WTC11 (cell line): ENCODE measurements around the gene CSTPP1. TPM values are rescaled to one million over a fixed set of nuclear protein-coding genes. Genes with fewer than 3 reads are reported as not detected.

Experiments used
- ATAC-seq: fragments of 200-7000 bp; cut with Tn5 transposase; 2 replicates; pipeline ENCODE4 v1.10.0; 2021; ENCODE audit warnings: mild to moderate bottlenecking, moderate library complexity
- CTCF ChIA-PET: fragments of 300-600 bp; sonication (Branson Sonifier 250); formaldehyde crosslinking; loops from one replicate; lab custom pipeline; 2021; ENCODE audit warnings: antibody characterized with exemption; lab: Charles Lee
- POLR2A ChIA-PET: fragments of 350-600 bp; sonication (Branson Sonifier 250); formaldehyde crosslinking; loops from one replicate; lab custom pipeline; 2021; ENCODE audit warnings: antibody characterized with exemption; lab: Charles Lee
- DNase-seq: peaks from one replicate; pipeline ENCODE4 v3.0.0; 2021; ENCODE audit warnings: low spot score
- H3K27ac Mint-ChIP-seq: 2 replicates; pipeline ENCODE4 v1.8.0; 2021; ENCODE audit warnings: mixed read lengths
- H3K27me3 Mint-ChIP-seq: 2 replicates; pipeline ENCODE4 v1.8.0; 2021; ENCODE audit warnings: low read depth, mild to moderate bottlenecking, moderate library complexity, mixed read lengths
- H3K36me3 Mint-ChIP-seq: 2 replicates; pipeline ENCODE4 v1.8.0; 2021; ENCODE audit warnings: mixed read lengths
- H3K4me1 Mint-ChIP-seq: 2 replicates; pipeline ENCODE4 v1.8.0; 2022; ENCODE audit warnings: mixed read lengths
- H3K4me3 Mint-ChIP-seq: 2 replicates; pipeline ENCODE4 v1.8.0; 2021; ENCODE audit warnings: mild to moderate bottlenecking, moderate library complexity, mixed read lengths
- H3K9me3 Mint-ChIP-seq: 2 replicates; pipeline ENCODE4 v1.8.0; 2021; ENCODE audit warnings: mixed read lengths
- ATF1 ChIP-seq: sonication (generic); formaldehyde crosslinking; IDR thresholded peaks from 2 replicates; pipeline ENCODE4 v1.8.1; 2023; ENCODE audit warnings: mild to moderate bottlenecking, moderate library complexity, missing genetic modification reagents
- FOXP1 ChIP-seq: sonication (generic); formaldehyde crosslinking; IDR thresholded peaks from 2 replicates; pipeline ENCODE4 v1.8.0; 2022; ENCODE audit warnings: missing genetic modification reagents, mild to moderate bottlenecking, moderate library complexity, borderline replicate concordance
- JAZF1 ChIP-seq: fragments of 250-450 bp; sonication (Bioruptor Pico); IDR thresholded peaks from 2 replicates; pipeline ENCODE4 v1.9.0; 2021; ENCODE audit warnings: moderate library complexity, mild to moderate bottlenecking, inconsistent platforms
- JUN ChIP-seq: sonication (generic); formaldehyde crosslinking; IDR thresholded peaks from 2 replicates; pipeline ENCODE4 v1.8.0; 2023; ENCODE audit warnings: mild to moderate bottlenecking, missing genetic modification reagents
- NFYB ChIP-seq: sonication (generic); formaldehyde crosslinking; conservative IDR thresholded peaks from 2 replicates; pipeline ENCODE4 v1.8.0; 2022; ENCODE audit warnings: low read depth, missing genetic modification reagents
- SOX15 ChIP-seq: fragments of 250-450 bp; sonication (Bioruptor Pico); IDR thresholded peaks from 2 replicates; pipeline ENCODE4 v1.9.0; 2021; ENCODE audit warnings: mild to moderate bottlenecking
- TP53 ChIP-seq: sonication (generic); formaldehyde crosslinking; IDR thresholded peaks from 2 replicates; pipeline ENCODE4 v1.8.1; 2023; ENCODE audit warnings: mild to moderate bottlenecking, missing genetic modification reagents
- ZNF121 ChIP-seq: sonication (generic); formaldehyde crosslinking; IDR thresholded peaks from 2 replicates; pipeline ENCODE4 v1.8.0; 2023; ENCODE audit warnings: missing genetic modification reagents
- ZNF317 ChIP-seq: sonication (generic); formaldehyde crosslinking; IDR thresholded peaks from 2 replicates; pipeline ENCODE4 v1.8.1; 2023; ENCODE audit warnings: low read depth, mild to moderate bottlenecking, moderate library complexity, missing genetic modification reagents, borderline replicate concordance
- ZNF416 ChIP-seq: fragments of 250-450 bp; sonication (Bioruptor Pico); IDR thresholded peaks from 2 replicates; pipeline ENCODE4 v1.9.0; 2021; ENCODE audit warnings: mild to moderate bottlenecking, inconsistent platforms
- total RNA-seq: library from RNA; stranded (reverse); gene quantifications from 3 replicates; pipeline ENCODE4 v1.2.3, GENCODE V29; 2021
- TF ChIP-seq, protein P1 (sequence below): fragments of 250-450 bp; sonication (Bioruptor Pico); IDR thresholded peaks from 2 replicates; pipeline ENCODE4 v1.9.0; 2021; ENCODE audit warnings: mild to moderate bottlenecking, borderline replicate concordance
- TF ChIP-seq, protein P2 (sequence below): fragments of 250-450 bp; sonication (Bioruptor Pico); IDR thresholded peaks from 2 replicates; pipeline ENCODE4 v1.9.0; 2021; ENCODE audit warnings: moderate library complexity, mild to moderate bottlenecking, inconsistent platforms, borderline replicate concordance
- TF ChIP-seq, protein P3 (sequence below): sonication (generic); formaldehyde crosslinking; IDR thresholded peaks from 2 replicates; pipeline ENCODE4 v1.8.0; 2022; ENCODE audit warnings: missing genetic modification reagents
- TF ChIP-seq, protein P4 (sequence below): sonication (generic); formaldehyde crosslinking; IDR thresholded peaks from 2 replicates; pipeline ENCODE4 v1.8.0; 2022; ENCODE audit warnings: mild to moderate bottlenecking, missing genetic modification reagents

The CSTPP1 gene
- total RNA-seq, 1 experiment from 2014 or later, result 23.6 TPM

DNA sequence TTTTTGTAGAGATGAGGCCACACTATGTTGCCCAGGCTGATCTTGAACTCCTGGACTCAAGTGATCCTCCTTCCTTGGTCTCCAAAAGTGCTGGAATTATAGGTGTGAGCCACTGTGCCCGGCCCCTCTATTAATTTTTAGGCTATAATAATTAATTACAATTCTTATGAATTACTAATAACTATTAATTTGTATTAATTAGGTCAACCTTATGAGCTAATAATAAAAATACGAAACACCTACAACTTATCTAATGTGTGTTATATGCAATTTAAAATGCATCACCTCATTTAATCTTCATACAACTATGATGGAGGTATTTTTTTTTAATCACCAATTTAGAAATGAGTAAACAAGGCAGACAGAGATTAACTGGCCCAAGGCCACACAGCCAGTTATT, 44.5 kb upstream of the CSTPP1 start:
- CTCF ChIA-PET, result interaction anchor here (0.8 to 2.3 kb wide), 3 partner anchors 201 to 322 kb away, joined by 3 to 17 read pairs (median 3); no protein-coding TSS in a partner anchor
- no peaks in the 10 kb centered on the region for H3K9me3 Mint-ChIP-seq
- peaks cover 57% of the 10 kb centered on the region for H3K36me3 Mint-ChIP-seq
- ATAC-seq (no peak), DNase-seq (no peak)
- POLR2A ChIA-PET, result no interaction called here
- H3K27ac Mint-ChIP-seq, result no peak overlapping the region
- TF ChIP-seq, protein P1, sequence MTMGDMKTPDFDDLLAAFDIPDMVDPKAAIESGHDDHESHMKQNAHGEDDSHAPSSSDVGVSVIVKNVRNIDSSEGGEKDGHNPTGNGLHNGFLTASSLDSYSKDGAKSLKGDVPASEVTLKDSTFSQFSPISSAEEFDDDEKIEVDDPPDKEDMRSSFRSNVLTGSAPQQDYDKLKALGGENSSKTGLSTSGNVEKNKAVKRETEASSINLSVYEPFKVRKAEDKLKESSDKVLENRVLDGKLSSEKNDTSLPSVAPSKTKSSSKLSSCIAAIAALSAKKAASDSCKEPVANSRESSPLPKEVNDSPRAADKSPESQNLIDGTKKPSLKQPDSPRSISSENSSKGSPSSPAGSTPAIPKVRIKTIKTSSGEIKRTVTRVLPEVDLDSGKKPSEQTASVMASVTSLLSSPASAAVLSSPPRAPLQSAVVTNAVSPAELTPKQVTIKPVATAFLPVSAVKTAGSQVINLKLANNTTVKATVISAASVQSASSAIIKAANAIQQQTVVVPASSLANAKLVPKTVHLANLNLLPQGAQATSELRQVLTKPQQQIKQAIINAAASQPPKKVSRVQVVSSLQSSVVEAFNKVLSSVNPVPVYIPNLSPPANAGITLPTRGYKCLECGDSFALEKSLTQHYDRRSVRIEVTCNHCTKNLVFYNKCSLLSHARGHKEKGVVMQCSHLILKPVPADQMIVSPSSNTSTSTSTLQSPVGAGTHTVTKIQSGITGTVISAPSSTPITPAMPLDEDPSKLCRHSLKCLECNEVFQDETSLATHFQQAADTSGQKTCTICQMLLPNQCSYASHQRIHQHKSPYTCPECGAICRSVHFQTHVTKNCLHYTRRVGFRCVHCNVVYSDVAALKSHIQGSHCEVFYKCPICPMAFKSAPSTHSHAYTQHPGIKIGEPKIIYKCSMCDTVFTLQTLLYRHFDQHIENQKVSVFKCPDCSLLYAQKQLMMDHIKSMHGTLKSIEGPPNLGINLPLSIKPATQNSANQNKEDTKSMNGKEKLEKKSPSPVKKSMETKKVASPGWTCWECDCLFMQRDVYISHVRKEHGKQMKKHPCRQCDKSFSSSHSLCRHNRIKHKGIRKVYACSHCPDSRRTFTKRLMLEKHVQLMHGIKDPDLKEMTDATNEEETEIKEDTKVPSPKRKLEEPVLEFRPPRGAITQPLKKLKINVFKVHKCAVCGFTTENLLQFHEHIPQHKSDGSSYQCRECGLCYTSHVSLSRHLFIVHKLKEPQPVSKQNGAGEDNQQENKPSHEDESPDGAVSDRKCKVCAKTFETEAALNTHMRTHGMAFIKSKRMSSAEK (CRISPR knock-in tag), result no peak
- TF ChIP-seq ATF1 (CRISPR knock-in tag) (no peak), ZNF121 (CRISPR knock-in tag) (no peak), FOXP1 (CRISPR knock-in tag) (no peak), JAZF1 (CRISPR knock-in tag) (no peak), ZNF317 (CRISPR knock-in tag) (no peak), NFYB (CRISPR knock-in tag) (no peak)
- TF ChIP-seq, protein P2, sequence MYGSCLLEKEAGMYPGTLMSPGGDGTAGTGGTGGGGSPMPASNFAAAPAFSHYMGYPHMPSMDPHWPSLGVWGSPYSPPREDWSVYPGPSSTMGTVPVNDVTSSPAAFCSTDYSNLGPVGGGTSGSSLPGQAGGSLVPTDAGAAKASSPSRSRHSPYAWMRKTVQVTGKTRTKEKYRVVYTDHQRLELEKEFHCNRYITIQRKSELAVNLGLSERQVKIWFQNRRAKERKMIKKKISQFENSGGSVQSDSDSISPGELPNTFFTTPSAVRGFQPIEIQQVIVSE, result no peak
- TF ChIP-seq, protein P3, sequence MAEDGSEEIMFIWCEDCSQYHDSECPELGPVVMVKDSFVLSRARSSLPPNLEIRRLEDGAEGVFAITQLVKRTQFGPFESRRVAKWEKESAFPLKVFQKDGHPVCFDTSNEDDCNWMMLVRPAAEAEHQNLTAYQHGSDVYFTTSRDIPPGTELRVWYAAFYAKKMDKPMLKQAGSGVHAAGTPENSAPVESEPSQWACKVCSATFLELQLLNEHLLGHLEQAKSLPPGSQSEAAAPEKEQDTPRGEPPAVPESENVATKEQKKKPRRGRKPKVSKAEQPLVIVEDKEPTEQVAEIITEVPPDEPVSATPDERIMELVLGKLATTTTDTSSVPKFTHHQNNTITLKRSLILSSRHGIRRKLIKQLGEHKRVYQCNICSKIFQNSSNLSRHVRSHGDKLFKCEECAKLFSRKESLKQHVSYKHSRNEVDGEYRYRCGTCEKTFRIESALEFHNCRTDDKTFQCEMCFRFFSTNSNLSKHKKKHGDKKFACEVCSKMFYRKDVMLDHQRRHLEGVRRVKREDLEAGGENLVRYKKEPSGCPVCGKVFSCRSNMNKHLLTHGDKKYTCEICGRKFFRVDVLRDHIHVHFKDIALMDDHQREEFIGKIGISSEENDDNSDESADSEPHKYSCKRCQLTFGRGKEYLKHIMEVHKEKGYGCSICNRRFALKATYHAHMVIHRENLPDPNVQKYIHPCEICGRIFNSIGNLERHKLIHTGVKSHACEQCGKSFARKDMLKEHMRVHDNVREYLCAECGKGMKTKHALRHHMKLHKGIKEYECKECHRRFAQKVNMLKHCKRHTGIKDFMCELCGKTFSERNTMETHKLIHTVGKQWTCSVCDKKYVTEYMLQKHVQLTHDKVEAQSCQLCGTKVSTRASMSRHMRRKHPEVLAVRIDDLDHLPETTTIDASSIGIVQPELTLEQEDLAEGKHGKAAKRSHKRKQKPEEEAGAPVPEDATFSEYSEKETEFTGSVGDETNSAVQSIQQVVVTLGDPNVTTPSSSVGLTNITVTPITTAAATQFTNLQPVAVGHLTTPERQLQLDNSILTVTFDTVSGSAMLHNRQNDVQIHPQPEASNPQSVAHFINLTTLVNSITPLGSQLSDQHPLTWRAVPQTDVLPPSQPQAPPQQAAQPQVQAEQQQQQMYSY (CRISPR knock-in tag), result no peak
- H3K27me3 Mint-ChIP-seq, result no peaks in the 10 kb centered on the region
- H3K4me3 Mint-ChIP-seq, result no peak overlapping the region
- 0 out of 2 replicates have a peak, but pooled peaks cover 7% of the 10 kb centered on the region for H3K4me1 Mint-ChIP-seq

DNA sequence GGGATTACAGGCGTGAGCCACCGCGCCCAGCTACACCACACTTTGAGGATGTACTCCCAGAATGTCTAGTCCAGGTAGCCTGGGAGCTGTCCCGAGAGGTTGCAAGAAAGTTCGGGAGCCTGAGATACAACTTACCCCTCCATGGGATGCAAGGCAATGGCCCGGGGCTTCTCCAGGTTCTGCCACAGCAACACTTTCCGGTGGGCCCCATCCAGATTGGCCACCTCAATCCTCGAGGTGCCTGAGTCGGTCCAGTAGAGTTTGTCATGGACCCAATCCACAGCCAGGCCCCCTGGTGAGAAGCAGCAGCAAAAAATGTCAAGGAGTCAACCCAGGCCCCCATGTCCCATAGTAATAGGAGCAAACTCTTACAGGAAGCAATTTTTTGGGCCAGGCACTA, 43.7 kb upstream of the CSTPP1 start:
- Mint-ChIP-seq H3K9me3 (no peaks in the 10 kb centered on the region), H3K27ac (no peak overlapping the region), H3K4me1 (0 out of 2 replicates have a peak, but pooled peaks cover 7% of the 10 kb centered on the region), H3K4me3 (no peak overlapping the region), H3K27me3 (no peaks in the 10 kb centered on the region), H3K36me3 (peaks cover 54% of the 10 kb centered on the region)
- no peak for DNase-seq
- TF ChIP-seq TP53 (no peak), SOX15 (no peak), ZNF416 (CRISPR knock-in tag) (no peak), JUN (no peak)
- TF ChIP-seq, protein P4, sequence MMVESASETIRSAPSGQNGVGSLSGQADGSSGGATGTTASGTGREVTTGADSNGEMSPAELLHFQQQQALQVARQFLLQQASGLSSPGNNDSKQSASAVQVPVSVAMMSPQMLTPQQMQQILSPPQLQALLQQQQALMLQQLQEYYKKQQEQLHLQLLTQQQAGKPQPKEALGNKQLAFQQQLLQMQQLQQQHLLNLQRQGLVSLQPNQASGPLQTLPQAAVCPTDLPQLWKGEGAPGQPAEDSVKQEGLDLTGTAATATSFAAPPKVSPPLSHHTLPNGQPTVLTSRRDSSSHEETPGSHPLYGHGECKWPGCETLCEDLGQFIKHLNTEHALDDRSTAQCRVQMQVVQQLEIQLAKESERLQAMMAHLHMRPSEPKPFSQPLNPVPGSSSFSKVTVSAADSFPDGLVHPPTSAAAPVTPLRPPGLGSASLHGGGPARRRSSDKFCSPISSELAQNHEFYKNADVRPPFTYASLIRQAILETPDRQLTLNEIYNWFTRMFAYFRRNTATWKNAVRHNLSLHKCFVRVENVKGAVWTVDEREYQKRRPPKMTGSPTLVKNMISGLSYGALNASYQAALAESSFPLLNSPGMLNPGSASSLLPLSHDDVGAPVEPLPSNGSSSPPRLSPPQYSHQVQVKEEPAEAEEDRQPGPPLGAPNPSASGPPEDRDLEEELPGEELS (CRISPR knock-in tag), result no peak
- ChIA-PET POLR2A (no interaction called here), CTCF (interaction anchor here (0.8 to 0.9 kb wide), 2 partner anchors 200 to 261 kb away, joined by 3 to 5 read pairs; no protein-coding TSS in a partner anchor)
- ATAC-seq, result no peak
